ENCODE data around the gene VPS4B.
A peak's percentile ranks its signal among the peaks of the same experiment; 100 is the strongest.
"Not testable (repeated sequence)": the region's sequence is repeated elsewhere in the genome, so short reads cannot be mapped to it uniquely, and the experiment has no call there.

The VPS4B gene

DNA sequence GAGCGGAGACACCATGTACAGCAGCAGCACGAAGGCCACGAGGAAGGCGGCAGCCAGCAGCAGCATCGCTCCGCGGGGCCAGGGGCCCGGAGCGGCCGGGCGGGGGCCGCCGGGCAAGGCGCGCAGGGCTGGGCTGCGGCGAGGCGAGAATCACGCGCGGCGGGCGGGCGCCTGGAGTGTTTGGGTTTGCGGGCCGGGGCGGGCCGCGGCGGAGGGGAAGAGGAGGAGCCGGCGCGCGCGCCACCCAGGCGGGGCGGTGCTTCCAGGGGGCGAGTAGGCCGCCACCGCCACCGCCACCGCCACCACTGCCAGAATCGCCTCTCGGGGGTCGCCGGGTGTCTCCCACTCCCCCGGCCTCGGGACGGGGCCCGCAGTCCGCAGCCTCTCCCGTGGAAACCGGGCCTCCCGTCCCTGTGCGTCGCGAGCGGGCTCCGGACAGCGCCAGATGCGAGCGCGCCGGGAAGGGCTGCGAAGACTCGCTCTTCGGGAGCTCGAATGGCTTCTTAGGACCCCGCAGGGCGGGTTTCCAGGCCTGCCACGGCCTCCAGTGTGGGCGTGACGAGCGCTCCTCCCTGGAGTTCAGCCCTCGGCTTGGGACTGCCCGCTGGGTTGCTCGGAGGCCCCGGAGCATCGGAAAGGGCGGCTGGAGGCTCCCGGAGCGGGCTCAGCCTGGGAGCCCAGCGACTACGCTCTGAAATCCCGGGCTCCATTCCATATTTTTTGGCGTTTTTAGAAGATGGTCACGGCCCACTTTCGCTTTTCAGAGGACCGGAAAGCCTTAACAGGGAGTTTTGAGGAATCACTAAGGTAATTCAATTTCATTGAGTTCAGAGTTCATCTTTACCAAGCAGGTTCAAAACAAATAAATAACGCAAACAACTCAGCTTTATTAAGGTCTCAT, 55.0 kb downstream of the VPS4B start, which contains the start of gene KDSR:
Gene KDSR (minus strand): TSS at position 154 of the 901 bp plus-strand sequence. CDS start 88 bp downstream, at position 66.
- DNase-seq (ENCODE audit: low spot score): peak; percentile 91

- peak; percentile 81 for DNase-seq (ENCODE audit: low spot score)
Measured at GRCh38 chr18:63366213-63367052, 55.8 kb downstream of the VPS4B start.

DNA sequence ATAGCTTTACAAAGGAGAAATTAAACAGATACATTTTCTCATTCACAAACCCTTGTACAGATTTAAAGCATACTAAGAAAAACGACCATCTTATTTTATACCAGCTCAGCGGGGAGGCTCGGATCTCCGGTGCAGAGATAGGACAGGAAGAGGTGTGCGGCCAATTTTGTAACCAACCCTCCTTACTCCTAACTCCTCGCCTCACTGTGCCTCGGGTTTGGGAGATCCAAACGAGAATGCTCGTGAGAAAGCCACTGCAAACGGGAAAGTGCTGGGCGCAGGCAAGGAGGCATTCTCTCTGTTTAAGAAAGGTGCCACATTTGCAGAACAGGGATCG, 56.4 kb downstream of the VPS4B start:
- DNase-seq (ENCODE audit: low spot score): no peak

DNA sequence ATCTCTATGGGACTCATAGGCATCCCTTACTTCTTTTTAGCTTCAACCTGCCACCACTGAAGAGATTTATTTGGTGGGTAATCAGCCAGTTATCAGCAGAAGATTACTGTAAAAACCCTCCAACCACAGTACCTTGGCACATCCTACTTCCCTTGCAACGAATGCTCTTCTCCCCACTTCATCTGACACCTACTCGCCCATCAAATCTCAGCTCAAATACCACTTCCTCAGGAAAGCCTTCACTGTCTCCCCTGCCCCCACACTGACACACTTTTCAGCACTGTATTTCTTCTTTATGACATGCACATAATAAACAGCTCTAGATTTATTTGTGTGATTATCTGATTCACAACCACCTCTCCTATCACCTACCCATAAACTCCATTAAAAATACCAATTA, 58.3 kb downstream of the VPS4B start:
- DNase-seq (ENCODE audit: low spot score): no peak

- not testable (repeated sequence) for DNase-seq (ENCODE audit: low spot score)
Measured at GRCh38 chr18:63363420-63363819, 58.9 kb downstream of the VPS4B start.

DNA sequence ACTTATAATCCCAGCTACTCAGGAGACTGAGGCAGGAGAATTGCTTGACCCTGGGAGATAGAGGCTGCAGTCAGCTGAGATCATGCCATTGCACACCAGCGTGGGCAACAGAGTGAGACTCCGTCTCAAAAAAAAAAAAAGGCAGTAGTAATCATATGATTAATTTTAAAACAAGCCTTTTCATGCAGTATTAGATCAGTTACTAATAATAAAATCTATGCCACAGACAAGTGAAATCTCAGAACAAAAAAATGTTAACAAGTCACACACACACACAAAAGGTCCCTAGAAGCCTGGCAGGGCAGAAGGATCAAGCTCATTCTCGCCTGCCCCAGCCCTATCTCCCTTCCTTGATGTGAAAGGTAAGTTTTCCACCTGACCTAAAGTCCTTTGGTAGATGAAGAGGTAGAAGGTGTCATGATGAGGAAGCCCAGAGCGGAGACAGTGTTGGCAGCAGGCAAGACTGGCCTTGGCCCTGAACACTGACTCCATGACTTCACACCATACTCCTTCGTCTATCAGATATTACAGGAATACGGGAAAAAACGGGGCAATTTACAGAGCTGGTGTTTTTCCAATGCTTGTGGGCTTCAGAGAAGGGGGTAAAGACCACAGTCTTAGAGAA, 65.9 kb downstream of the VPS4B start:
- DNase-seq (ENCODE audit: low spot score): no peak

DNA sequence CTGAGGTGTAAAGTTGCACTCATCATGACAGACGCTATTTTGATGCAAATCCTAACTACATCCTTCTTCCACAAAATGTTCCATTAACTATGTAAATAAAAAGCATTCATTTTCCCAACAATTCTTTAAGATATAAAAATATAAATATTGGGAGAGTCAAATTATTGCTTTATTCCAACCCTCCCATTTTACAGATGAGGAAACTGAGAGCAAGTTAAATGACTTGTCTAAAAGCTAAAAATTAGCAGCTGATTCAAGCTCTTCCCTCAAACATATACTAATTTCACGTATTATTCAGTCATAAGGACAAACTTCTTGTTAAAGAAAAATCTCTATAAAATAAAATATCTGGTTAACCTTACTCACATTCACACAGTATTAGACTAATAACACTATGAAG, 72.0 kb downstream of the VPS4B start:
- DNase-seq (ENCODE audit: low spot score): no peak

DNA sequence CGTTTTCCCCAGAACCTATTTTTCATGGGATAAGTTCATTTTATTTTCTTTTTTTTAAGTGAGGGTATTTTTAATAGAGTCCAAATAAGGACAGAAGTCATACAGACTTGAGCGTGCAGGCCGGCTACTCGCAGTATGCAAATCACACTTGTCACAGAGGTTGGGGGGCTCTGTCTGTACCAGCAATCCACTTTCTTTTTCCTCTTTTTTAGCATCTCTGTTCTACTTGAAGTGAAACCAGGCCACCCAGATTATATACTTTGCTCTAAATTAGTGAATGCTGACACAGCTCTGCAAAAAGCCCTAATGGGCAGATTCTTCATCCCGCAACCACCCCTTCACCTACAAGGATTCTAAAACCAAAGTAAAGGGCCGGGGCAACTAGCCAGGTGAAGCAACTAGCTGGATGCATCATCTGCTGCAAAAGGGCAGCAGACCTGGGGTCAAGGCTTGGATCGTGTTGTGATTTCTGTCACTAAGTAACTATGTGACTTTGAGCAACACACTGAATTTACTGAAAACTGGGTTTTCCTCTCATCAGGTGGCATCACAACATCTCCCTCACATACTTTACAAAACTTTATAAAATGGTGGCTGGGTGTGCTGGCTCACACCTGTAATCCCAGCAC, 73.7 kb downstream of the VPS4B start:
- DNase-seq (ENCODE audit: low spot score): no peak

GRCh38 chr18:63346480-63347183, 75.6 kb downstream of the VPS4B start:
- no peak for DNase-seq (ENCODE audit: low spot score)

GRCh38 chr18:63346031-63346430, 76.2 kb downstream of the VPS4B start:
- no peak for DNase-seq (ENCODE audit: low spot score)

DNA sequence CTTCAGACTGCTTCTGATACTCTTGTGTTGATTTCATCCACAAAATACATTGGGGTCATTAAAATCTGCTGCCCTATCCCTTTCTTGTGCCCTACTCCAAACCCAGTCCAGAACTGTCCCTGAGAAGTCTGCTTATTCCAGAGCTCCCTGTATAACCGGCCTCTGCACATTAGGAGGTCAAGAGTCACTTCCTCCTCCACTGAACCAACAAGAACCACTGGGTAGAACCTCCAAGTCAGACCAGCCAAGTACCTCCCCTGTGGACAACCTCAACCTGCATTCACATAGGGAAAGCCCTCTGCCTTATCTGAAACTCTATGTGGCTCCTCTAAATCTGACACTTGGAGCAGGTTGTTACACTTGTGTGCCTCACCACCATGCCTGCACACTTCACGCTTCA, 77.4 kb downstream of the VPS4B start:
- DNase-seq (ENCODE audit: low spot score): no peak

- DNase-seq (ENCODE audit: low spot score): no peak
Measured at GRCh38 chr18:63344263-63344662, 78.0 kb downstream of the VPS4B start.

- peak; percentile 12 for DNase-seq (ENCODE audit: low spot score)
Measured at GRCh38 chr18:63342206-63342605, 80.1 kb downstream of the VPS4B start.

DNA sequence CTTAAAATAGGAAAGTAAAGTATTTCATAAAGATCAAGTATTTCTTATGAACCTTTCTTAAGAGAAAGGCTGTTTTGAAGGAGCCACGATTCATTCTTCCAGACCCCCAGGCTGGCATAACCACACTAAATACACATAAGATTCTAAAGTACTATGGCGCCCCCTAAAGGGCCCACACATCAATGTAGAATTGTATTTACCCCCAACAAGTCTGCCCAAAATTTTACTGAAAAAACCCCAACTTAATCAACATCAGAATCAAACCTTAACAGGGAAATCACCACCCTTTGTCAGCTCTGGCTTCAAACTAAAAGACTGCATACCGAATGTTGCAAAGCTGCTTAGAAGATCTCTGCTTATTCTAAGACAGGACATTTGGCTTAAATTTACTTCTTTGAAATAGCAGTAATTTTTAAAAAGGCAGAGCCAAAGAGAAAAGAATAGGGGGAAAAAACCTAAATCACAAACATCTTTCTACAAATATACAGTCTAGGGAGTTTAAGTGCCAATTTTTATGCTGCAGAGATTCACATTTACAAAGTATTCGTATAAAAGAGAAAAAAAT, 82.3 kb downstream of the VPS4B start:
- peak; percentile 26 for DNase-seq (ENCODE audit: low spot score)

Measured in kidney capillary endothelial cell (primary cell).